Measurements from ENCODE around the gene IL12A. TPM values are rescaled to one million over a fixed set of nuclear protein-coding genes. Genes with fewer than 3 reads are reported as not detected.

IL12A gene
- total RNA-seq, 2 donors from 2014 or later = not detected

DNA sequence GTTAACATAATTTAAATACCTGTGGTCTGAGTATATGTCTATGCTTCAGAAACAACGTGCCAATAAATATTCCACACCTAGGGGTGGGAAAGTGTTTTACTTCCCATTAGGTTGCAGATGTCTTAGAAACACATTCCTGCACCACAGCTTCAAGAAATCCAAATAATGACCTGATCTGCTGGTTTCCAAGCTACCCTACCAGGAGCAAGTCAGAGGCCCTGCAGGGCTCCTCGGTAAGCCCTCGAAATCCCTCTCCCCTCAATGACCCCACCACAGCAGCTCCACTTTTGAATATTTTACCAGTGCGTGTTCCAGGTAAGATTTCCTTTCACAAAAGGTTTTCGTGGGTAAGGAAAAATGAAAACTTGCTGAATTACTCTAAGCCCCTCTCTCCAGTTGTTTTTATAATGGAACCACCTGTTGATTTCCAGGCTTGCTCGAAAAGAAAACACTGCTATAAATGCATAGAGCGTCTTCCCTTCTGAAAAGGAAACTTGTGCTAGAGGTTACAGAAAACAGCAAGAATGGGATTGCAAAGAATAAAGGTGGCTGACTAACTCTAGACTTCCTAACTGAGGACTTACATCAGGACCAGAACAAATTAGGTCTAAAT is 12.6 kb downstream of the IL12A start:
- no peaks in the 10 kb centered on the region for H3K27me3 ChIP-seq (replicated peaks; ENCODE audit: insufficient read depth)
- no peak overlapping the region for H3K4me3 ChIP-seq
- no peak overlapping the region for H3K27ac ChIP-seq
- ATAC-seq (ENCODE audit: insufficient number of reproducible peaks, low FRiP score, low read depth) (no peak), DNase-seq (ENCODE audit: low spot score) (no peak)
- H3K9me3 ChIP-seq = no peaks in the 10 kb centered on the region
- no peaks in the 10 kb centered on the region for H3K36me3 ChIP-seq
- TF ChIP-seq, protein P1, sequence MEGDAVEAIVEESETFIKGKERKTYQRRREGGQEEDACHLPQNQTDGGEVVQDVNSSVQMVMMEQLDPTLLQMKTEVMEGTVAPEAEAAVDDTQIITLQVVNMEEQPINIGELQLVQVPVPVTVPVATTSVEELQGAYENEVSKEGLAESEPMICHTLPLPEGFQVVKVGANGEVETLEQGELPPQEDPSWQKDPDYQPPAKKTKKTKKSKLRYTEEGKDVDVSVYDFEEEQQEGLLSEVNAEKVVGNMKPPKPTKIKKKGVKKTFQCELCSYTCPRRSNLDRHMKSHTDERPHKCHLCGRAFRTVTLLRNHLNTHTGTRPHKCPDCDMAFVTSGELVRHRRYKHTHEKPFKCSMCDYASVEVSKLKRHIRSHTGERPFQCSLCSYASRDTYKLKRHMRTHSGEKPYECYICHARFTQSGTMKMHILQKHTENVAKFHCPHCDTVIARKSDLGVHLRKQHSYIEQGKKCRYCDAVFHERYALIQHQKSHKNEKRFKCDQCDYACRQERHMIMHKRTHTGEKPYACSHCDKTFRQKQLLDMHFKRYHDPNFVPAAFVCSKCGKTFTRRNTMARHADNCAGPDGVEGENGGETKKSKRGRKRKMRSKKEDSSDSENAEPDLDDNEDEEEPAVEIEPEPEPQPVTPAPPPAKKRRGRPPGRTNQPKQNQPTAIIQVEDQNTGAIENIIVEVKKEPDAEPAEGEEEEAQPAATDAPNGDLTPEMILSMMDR (IDR thresholded peaks at IDR 0.05) = no peak
- no peaks in the 10 kb centered on the region for H3K4me1 ChIP-seq (ENCODE audit: control insufficient read depth in 1 of 2, low read depth in 2 of 2)

GRCh38 chr3:160001850-160002623 is 13.4 kb downstream of the IL12A start:
- Histone ChIP-seq H3K4me1 (ENCODE audit: control insufficient read depth in 1 of 2, low read depth in 2 of 2) (no peaks in the 10 kb centered on the region), H3K36me3 (no peaks in the 10 kb centered on the region), H3K27me3 (replicated peaks; ENCODE audit: insufficient read depth) (no peaks in the 10 kb centered on the region), H3K27ac (no peak overlapping the region), H3K4me3 (no peak overlapping the region), H3K9me3 (no peaks in the 10 kb centered on the region)
- TF ChIP-seq, protein P1 (IDR thresholded peaks at IDR 0.05) = no peak
- DNase-seq (ENCODE audit: low spot score) = no peak
- ATAC-seq (ENCODE audit: insufficient number of reproducible peaks, low FRiP score, low read depth) = no peak

GRCh38 chr3:160003520-160004128 is 15.0 kb downstream of the IL12A start:
- Histone ChIP-seq H3K36me3 (no peaks in the 10 kb centered on the region), H3K9me3 (no peaks in the 10 kb centered on the region), H3K4me1 (ENCODE audit: control insufficient read depth in 1 of 2, low read depth in 2 of 2) (no peaks in the 10 kb centered on the region), H3K27me3 (replicated peaks; ENCODE audit: insufficient read depth) (no peaks in the 10 kb centered on the region), H3K27ac (no peak overlapping the region), H3K4me3 (no peak overlapping the region)
- DNase-seq (ENCODE audit: low spot score) = no peak
- TF ChIP-seq, protein P1 (IDR thresholded peaks at IDR 0.05) = peak; percentile 30
- no peak for ATAC-seq (ENCODE audit: insufficient number of reproducible peaks, low FRiP score, low read depth)

GRCh38 chr3:160005004-160005403 is 16.4 kb downstream of the IL12A start:
- Histone ChIP-seq H3K4me3 (no peak overlapping the region), H3K36me3 (no peaks in the 10 kb centered on the region), H3K27me3 (replicated peaks; ENCODE audit: insufficient read depth) (no peaks in the 10 kb centered on the region), H3K4me1 (ENCODE audit: control insufficient read depth in 1 of 2, low read depth in 2 of 2) (no peaks in the 10 kb centered on the region), H3K9me3 (no peaks in the 10 kb centered on the region), H3K27ac (no peak overlapping the region)
- no peak for ATAC-seq (ENCODE audit: insufficient number of reproducible peaks, low FRiP score, low read depth)
- DNase-seq (ENCODE audit: low spot score) = no peak
- TF ChIP-seq, protein P1 (IDR thresholded peaks at IDR 0.05) = no peak
